ENCODE results near the gene RFC5. TPM values are rescaled to one million over a fixed set of nuclear protein-coding genes. Genes with fewer than 3 reads are reported as not detected.

Gene RFC5
- total and polyA plus RNA-seq, 10 of the 15 experiments (the other 5 are each of a cell fraction or from before 2014, with no cell fraction given): 30.9 to 73.3 (median 53.5) TPM

- WGBS (ENCODE audit: insufficient coverage, insufficient replicate concordance, low lambda C conversion rate, missing lambda C conversion rate): 30% methylated on average over 3 of the region's 3 CpGs
- intact Hi-C loops (cut with micrococcal nuclease; ENCODE audit: unreplicated experiment): no loop called here
- POLR2A ChIA-PET: no interaction called here
Observed at GRCh38 chr12:118013283-118013682, 3.2 kb upstream of the RFC5 start.

More at GRCh38 chr12:118013283-118013682, 3.2 kb upstream of the RFC5 start:
- no peak overlapping the region for H2AFZ ChIP-seq (ENCODE audit: control insufficient read depth, low read depth, low read length)
- H3K36me3 ChIP-seq (ENCODE audit: control insufficient read depth in 2 of 2, insufficient read depth in 2 of 2, low read length in 1 of 2): no peaks in the 10 kb centered on the region
- no peak overlapping the region for H3K9ac ChIP-seq (ENCODE audit: control insufficient read depth, insufficient read depth, low read length)
- no peak for FAIRE-seq
- ChIA-PET RAD21 (ENCODE audit: unreplicated experiment) (no interaction called here), SMC1A (ENCODE audit: uncharacterized antibody, unreplicated experiment) (no interaction called here), CTCF (interaction anchor here (0.9 kb wide), 1 partner anchor 156 kb away, joined by 3 read pairs; no protein-coding TSS in a partner anchor)
- BruUV-seq (replicated peaks): no TSS peak
- H3K79me2 ChIP-seq (ENCODE audit: control insufficient read depth, insufficient read depth, low read length): peaks cover 17% of the 10 kb centered on the region
- in situ Hi-C loops (cut with MboI): no loop called here
- H3K4me3 ChIP-seq: no peak overlapping the region
- no peak for TF ChIP-seq CUX1 (IDR thresholded peaks at IDR 0.05; ENCODE audit: insufficient replicate concordance, low read depth, low read length)
- no peak for TF ChIP-seq ZNF207 (IDR thresholded peaks at IDR 0.05; ENCODE audit: borderline replicate concordance)
- TF ChIP-seq KDM1A (IDR thresholded peaks at IDR 0.05; ENCODE audit: borderline replicate concordance): no peak
- no peak for TF ChIP-seq NFYA (IDR thresholded peaks at IDR 0.05; ENCODE audit: borderline replicate concordance, low read depth, low read length)
- no peak for TF ChIP-seq STAT3 (IDR thresholded peaks at IDR 0.05; ENCODE audit: low read depth, low read length)
- TF ChIP-seq ZBTB33 (IDR thresholded peaks at IDR 0.05): no peak
- TF ChIP-seq TBL1XR1 (IDR thresholded peaks at IDR 0.05; ENCODE audit: low read depth, low read length): no peak
- no peak for TF ChIP-seq BRCA1 (IDR thresholded peaks at IDR 0.05; ENCODE audit: low read depth, low read length)
- no peak for TF ChIP-seq PKNOX1 (IDR thresholded peaks at IDR 0.05)
- no peak for TF ChIP-seq PAX5 (IDR thresholded peaks at IDR 0.05; ENCODE audit: borderline replicate concordance, low read depth, low read length)
- no peak for TF ChIP-seq PRDM15 (CRISPR knock-in tag; IDR thresholded peaks at IDR 0.05)
- no peak for ATAC-seq
- H3K27ac ChIP-seq (ENCODE audit: control insufficient read depth, insufficient read depth): no peak overlapping the region
- 0 out of 2 replicates have a peak, but pooled peaks cover 3% of the 10 kb centered on the region for H3K4me1 ChIP-seq (ENCODE audit: control insufficient read depth, insufficient read depth, low read length)
- no peak overlapping the region for H3K4me2 ChIP-seq (ENCODE audit: control insufficient read depth, insufficient read depth)
- H4K20me1 ChIP-seq (ENCODE audit: control insufficient read depth, insufficient read depth): no peaks in the 10 kb centered on the region
- no peak for DNase-seq (ENCODE audit: low read depth, low spot score)
- H3K9me3 ChIP-seq (replicated peaks; ENCODE audit: control insufficient read depth, insufficient read depth, low read length): no peaks in the 10 kb centered on the region; the same call in 2 of the 3 replicates
- H3K27me3 ChIP-seq (replicated peaks in 1 of 2; ENCODE audit: control insufficient read depth in 2 of 2, insufficient read depth in 2 of 2, low read length in 1 of 2): no peaks in the 10 kb centered on the region

Data from GM12878 (cell line).